Suprapubic skin (tissue), 4 donors: ENCODE results near the gene VASP.

Experiments used
- EP300 ChIP-seq: sonication (generic); formaldehyde crosslinking; IDR thresholded peaks from one replicate; pipeline ENCODE4 v1.6.1; 2017; ENCODE audit warnings: antibody characterized with exemption
- POLR2A ChIP-seq, 2 donors: fragments of 450-650 bp; IDR thresholded peaks; one replicate each; pipeline ENCODE4 v1.6.1; 2017; ENCODE audit warnings: antibody characterized with exemption in 2 of 2, mild to moderate bottlenecking in 2 of 2, moderate library complexity in 2 of 2
- POLR2AphosphoS5 ChIP-seq, 3 donors: sonication (generic); formaldehyde crosslinking; IDR thresholded peaks; one replicate each; pipeline ENCODE4 v1.6.1; 2017; ENCODE audit warnings: antibody characterized with exemption in 3 of 3
- TF ChIP-seq, protein P1 (sequence below), 2 donors: fragments of 200-600 bp in 1 of 2; fragments of 450-650 bp in 1 of 2; sonication (generic) in 1 of 2; IDR thresholded peaks; one replicate each; pipeline ENCODE4 v1.5.1; 2016 to 2019; ENCODE audit warnings: antibody characterized with exemption in 2 of 2, mild to moderate bottlenecking in 1 of 2, moderate library complexity in 1 of 2

DNA sequence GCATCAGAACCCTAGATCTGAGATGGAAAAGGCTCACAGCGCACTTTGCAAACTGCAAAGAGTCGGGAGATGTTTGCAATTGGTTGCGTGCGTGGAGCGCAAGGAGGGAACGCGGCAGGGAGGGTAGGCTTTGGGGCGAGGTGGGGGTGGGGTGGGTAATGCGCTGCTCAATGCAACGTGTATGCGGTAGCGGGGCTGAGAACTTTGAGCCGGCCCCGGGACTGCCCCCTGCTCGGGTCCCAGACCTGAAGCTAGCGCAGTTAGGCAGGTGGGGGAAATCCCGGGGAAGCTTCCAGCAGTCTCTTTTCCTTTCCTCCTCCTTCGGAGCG lies 38.5 kb upstream of the VASP start:
- TF ChIP-seq, protein P1, sequence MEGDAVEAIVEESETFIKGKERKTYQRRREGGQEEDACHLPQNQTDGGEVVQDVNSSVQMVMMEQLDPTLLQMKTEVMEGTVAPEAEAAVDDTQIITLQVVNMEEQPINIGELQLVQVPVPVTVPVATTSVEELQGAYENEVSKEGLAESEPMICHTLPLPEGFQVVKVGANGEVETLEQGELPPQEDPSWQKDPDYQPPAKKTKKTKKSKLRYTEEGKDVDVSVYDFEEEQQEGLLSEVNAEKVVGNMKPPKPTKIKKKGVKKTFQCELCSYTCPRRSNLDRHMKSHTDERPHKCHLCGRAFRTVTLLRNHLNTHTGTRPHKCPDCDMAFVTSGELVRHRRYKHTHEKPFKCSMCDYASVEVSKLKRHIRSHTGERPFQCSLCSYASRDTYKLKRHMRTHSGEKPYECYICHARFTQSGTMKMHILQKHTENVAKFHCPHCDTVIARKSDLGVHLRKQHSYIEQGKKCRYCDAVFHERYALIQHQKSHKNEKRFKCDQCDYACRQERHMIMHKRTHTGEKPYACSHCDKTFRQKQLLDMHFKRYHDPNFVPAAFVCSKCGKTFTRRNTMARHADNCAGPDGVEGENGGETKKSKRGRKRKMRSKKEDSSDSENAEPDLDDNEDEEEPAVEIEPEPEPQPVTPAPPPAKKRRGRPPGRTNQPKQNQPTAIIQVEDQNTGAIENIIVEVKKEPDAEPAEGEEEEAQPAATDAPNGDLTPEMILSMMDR (IDR thresholded peaks at IDR 0.05), result no peak
- no peak for TF ChIP-seq POLR2A (IDR thresholded peaks at IDR 0.05)
- no peak for TF ChIP-seq EP300
- no peak for TF ChIP-seq POLR2AphosphoS5 (IDR thresholded peaks at IDR 0.05)
